ENCODE results near the gene MAST4. TPM values are rescaled to one million over a fixed set of nuclear protein-coding genes. Genes with fewer than 3 reads are reported as not detected.

The MAST4 gene
- total and polyA plus RNA-seq, 2 donors from 2014 or later = 27.3 to 31.4 TPM

- H3K36me3 ChIP-seq (ENCODE audit: control insufficient read depth in 2 of 3, insufficient read depth in 3 of 3, low read length in 3 of 3) = no peaks in the 10 kb centered on the region
- H3K4me1 ChIP-seq (ENCODE audit: control insufficient read depth in 2 of 3, insufficient read depth in 2 of 3, low read depth in 1 of 3, low read length in 3 of 3) = no peaks in the 10 kb centered on the region
- intact Hi-C loops (cut with DNase I) = no loop called here
- no peak overlapping the region for H3K4me3 ChIP-seq (ENCODE audit: low read length in 3 of 3)
- H3K9me3 ChIP-seq (ENCODE audit: control insufficient read depth in 2 of 3, insufficient read depth in 1 of 3, low read length in 3 of 3) = no peaks in the 10 kb centered on the region
- no peak overlapping the region for H3K27ac ChIP-seq (ENCODE audit: low read depth in 2 of 2, low read length in 2 of 2)
- H3K27me3 ChIP-seq (ENCODE audit: control insufficient read depth, insufficient read depth, low read length) = no peaks in the 10 kb centered on the region
- no peak for TF ChIP-seq CTCF (IDR thresholded peaks at IDR 0.05; ENCODE audit: borderline replicate concordance, extremely low read depth, insufficient read depth)
- no peak overlapping the region for H3K9ac ChIP-seq (ENCODE audit: low read length in 3 of 3)
- no peak for DNase-seq
- FAIRE-seq = no peak
Observed at GRCh38 chr5:66647146-66647856, 51.1 kb downstream of the MAST4 start.

- Histone ChIP-seq H3K9me3 (ENCODE audit: control insufficient read depth in 2 of 3, insufficient read depth in 1 of 3, low read length in 3 of 3) (no peaks in the 10 kb centered on the region), H3K27me3 (ENCODE audit: control insufficient read depth, insufficient read depth, low read length) (no peaks in the 10 kb centered on the region), H3K36me3 (ENCODE audit: control insufficient read depth in 2 of 3, insufficient read depth in 3 of 3, low read length in 3 of 3) (no peaks in the 10 kb centered on the region), H3K27ac (ENCODE audit: low read depth in 2 of 2, low read length in 2 of 2) (no peak overlapping the region), H3K4me3 (ENCODE audit: low read length in 3 of 3) (no peak overlapping the region), H3K9ac (ENCODE audit: low read length in 3 of 3) (no peak overlapping the region), H3K4me1 (ENCODE audit: control insufficient read depth in 2 of 3, insufficient read depth in 2 of 3, low read depth in 1 of 3, low read length in 3 of 3) (no peaks in the 10 kb centered on the region)
- FAIRE-seq (no peak), DNase-seq (no peak)
- intact Hi-C loops (cut with DNase I) = no loop called here
- TF ChIP-seq CTCF (IDR thresholded peaks at IDR 0.05; ENCODE audit: borderline replicate concordance, extremely low read depth, insufficient read depth) = no peak
Observed at GRCh38 chr5:66652818-66653217, 56.6 kb downstream of the MAST4 start.

- TF ChIP-seq CTCF (IDR thresholded peaks at IDR 0.05; ENCODE audit: borderline replicate concordance, extremely low read depth, insufficient read depth) = no peak
- Histone ChIP-seq H3K9ac (ENCODE audit: low read length in 3 of 3) (no peak overlapping the region), H3K36me3 (ENCODE audit: control insufficient read depth in 2 of 3, insufficient read depth in 3 of 3, low read length in 3 of 3) (no peaks in the 10 kb centered on the region), H3K27me3 (ENCODE audit: control insufficient read depth, insufficient read depth, low read length) (no peaks in the 10 kb centered on the region), H3K4me1 (ENCODE audit: control insufficient read depth in 2 of 3, insufficient read depth in 2 of 3, low read depth in 1 of 3, low read length in 3 of 3) (no peaks in the 10 kb centered on the region), H3K9me3 (ENCODE audit: control insufficient read depth in 2 of 3, insufficient read depth in 1 of 3, low read length in 3 of 3) (no peaks in the 10 kb centered on the region), H3K4me3 (ENCODE audit: low read length in 3 of 3) (no peak overlapping the region), H3K27ac (ENCODE audit: low read depth in 2 of 2, low read length in 2 of 2) (no peak overlapping the region)
- intact Hi-C loops (cut with DNase I) = no loop called here
- no peak for FAIRE-seq
- DNase-seq = no peak
Observed at GRCh38 chr5:66653325-66653724, 57.1 kb downstream of the MAST4 start.
